Stimulated activated CD8-positive, alpha-beta memory T cell treated with anti-CD3 and anti-CD28 coated beads, Interleukin-7, amount 100 ng/mL, for 4 hours (primary cell): ENCODE results near the gene ZNF618.
"Not testable (repeated sequence)": the region's sequence is repeated elsewhere in the genome, so short reads cannot be mapped to it uniquely, and the experiment has no call there.

ENCODE experiments used
- DNase-seq, 2 donors: peaks; one replicate each; pipeline ENCODE4 v3.0.0-alpha.2; 2020; ENCODE audit warnings: low read depth in 2 of 2

Gene ZNF618

DNA sequence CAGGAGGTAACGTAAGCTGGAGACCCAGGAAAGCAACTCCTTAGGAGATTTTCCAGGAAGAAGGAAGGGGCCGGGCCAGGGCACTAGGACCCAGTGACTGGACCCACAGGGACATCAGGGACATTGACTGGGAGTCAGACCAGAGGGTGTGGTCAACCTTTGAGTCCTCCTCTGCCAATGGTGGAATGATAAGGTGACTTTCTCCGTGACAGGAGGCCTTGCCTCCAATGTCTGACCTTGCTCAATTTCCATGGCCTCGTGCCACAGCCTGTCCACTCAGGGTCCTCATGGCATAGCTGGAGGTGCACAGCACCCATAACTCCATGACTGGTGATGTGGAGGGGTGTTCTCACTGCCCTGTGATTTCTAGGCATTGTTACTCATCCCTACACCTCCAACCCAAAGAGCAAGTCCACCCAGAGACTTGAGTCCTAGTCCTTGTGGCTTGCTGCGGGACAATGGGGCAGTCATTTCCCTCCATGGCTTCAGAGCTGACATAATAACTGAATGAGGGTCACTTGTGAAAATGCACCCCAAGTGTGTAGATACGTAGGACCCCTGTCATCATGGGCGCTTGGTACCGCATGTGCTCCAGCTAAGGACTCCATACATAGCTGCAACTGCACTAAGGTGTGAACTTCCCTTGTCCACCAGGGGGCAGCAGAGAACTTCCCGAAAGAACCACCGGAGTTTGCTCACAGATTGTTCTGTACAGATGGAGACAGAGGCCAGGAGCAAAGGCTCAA lies 206.1 kb downstream of the ZNF618 start:
- peak; percentile 45 to 64 for DNase-seq

GRCh38 chr9:114082763-114083412 lies 206.8 kb downstream of the ZNF618 start:
- not testable (repeated sequence) for DNase-seq

DNA sequence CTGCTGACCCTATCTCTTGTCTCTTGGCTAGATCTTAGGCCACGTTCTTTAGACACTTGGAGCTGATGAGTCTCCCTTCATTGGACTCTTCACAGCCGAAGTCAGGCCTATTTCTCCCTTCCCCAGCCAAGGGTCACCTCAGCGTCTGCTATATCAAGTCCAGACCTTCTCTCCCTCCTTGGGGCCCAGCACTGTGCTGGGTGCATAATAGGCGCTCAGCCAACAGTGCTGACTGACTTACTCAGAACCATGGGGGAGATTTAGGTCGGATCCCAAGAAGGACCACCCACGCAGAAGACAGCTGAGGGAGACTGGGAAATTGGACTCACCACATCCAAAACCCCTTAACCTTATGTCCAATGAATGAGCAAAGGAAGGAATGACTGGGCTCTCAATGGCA lies 207.6 kb downstream of the ZNF618 start:
- no peak for DNase-seq

DNA sequence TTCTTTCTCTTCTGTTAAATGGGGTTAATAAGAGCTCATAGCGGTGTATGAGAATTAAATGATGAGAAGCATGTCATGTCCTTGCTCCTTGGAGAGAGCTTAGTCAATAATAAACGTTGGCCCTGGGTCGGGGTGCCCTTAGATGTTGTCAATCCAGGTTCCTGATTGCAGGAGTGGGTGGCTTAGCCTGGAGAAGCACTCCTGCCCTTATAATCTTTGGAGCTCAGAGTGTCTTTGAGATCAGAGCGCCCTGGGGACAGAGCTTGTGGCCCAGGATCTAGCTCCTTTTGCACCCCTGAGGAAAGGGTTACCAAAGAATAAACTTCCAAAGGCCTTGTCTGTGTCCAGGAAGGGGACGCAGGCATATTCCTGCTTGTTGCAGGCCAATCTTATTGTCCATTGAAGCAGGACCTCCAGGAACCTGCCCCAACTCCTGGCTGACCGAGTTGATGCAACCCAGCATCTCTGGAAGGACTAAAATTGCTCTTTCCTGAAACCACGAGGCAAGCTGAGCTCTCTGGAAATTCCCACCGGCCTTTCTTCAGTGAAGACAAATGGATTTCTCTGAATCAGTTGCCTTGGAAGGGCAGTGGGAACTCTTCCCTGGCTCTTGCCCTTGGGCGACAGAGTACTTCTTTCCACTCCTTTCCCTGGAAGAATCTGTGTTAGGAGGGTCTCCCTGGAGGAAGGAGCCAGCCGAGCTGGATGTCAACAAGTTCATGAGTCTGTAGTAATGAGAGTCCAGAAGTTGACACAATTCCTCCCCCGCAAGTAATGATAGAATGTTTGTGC lies 208.4 kb downstream of the ZNF618 start:
- DNase-seq, result no peak

DNA sequence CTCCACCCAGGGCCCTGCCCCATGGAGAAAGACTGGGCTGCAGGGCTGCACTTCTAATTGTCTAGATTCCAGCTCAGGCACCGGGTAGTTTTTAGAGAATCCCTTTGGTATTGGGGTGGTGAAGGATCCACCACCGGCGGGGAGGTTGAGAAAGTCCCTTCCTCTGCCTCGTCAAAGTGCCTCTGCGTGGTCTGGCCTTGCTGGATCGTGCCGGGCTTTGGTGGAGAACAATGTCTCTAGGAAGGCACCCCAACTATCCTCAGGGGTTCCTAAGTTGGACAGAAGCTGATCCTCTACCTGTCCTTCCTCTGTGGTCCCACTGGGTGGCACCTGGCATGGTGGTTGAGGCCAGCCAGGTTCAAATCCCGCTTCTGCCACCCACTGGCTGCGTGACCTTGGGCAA lies 209.3 kb downstream of the ZNF618 start:
- no peak for DNase-seq

- no peak for DNase-seq
These were observed 209.9 kb downstream of the ZNF618 start for GRCh38 chr9:114086009-114086408.

DNA sequence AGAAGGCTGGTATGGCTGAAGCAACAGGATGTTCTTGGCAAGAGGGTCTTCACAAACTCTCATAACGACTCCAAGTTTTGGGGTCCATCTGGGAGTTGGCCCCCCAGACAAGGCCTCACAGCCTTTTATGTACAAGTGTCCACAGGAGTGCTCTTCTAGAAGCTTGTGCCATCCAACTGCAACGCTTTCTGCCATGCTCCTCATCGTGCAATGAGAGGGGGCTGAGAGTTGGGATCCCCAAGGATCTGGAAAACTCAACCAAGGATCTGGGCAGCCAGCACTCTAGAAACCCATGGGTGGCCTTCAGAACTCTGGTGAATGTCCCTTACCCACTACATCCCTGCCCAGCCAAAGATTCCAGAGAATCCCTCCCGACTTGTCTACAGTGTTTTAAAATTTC lies 210.5 kb downstream of the ZNF618 start:
- DNase-seq, result no peak

GRCh38 chr9:114087721-114088120 lies 211.6 kb downstream of the ZNF618 start:
- DNase-seq, result no peak

GRCh38 chr9:114088571-114089170 lies 212.6 kb downstream of the ZNF618 start:
- DNase-seq, result no peak

DNA sequence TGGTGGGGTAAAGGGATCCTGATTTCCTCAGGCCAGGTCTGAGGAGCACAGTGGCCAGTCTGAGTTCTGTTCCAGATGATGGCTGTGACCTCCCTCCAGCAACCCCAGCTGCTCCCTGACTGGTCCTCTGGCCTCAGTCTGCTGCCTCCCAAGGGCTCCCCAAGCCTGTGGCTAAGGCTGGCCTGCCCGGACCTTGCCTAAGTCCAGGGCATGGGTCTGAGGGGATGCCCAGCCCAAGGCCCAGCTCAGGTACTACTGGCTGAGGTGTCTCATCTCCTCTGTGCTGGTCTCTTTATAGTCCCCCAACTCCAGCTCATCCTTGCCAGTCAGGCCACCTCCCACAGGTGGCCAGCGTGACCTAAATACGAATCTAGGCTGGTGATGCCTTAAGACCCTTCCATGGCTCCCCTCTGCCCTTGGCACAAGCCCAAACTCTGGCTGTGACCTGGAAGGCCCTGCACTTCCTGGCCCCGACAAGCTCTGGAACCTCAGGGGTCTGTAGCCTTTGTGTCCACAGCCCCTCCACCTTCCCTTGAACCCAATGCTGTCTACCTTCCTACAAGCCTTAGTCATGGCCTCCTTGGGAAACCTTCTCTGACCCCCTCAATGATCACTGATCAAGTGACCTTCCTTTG lies 213.2 kb downstream of the ZNF618 start:
- DNase-seq, result no peak

DNA sequence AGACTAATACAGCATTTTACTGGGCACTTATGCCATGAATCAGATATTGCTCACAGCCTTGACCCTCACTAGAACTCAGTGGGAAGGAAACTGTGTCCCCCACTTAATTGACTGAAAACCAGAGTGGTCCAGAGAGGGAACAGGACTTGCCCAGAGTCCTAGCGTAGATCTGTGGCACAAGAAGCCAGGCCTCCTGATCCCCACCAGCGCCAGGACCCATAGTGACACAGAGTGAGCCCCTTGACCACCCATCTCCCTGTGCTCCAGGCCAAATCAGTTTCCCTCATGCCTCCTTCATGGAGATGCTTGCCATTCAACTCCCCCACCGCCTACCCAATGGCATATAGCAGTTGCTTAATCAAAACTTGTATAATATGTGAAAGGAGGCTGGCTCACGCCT lies 214.7 kb downstream of the ZNF618 start:
- no peak for DNase-seq

GRCh38 chr9:114091711-114092110 lies 215.6 kb downstream of the ZNF618 start:
- DNase-seq, result no peak

DNA sequence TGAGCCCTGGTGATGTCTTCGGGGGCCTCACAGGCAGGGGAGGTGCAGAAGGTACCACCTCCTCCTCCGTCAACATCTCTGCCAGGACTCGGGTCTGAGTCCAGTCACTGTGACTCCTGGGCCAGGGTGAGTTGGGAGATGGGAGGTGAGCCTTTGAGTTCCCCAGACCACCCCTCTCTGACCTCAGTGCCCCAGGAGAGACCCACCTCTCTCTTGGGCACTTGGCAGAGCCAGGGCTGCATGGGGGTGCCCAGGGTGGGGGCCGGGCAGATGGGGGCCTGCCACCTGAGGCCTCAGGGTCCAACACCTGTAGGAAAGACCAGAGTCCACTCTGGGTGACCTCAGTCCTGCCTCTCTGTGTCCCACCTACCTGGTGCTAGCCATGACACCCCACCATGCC lies 216.2 kb downstream of the ZNF618 start:
- DNase-seq, result no peak

- DNase-seq, result no peak
These were observed 216.9 kb downstream of the ZNF618 start for GRCh38 chr9:114093031-114093471.

DNA sequence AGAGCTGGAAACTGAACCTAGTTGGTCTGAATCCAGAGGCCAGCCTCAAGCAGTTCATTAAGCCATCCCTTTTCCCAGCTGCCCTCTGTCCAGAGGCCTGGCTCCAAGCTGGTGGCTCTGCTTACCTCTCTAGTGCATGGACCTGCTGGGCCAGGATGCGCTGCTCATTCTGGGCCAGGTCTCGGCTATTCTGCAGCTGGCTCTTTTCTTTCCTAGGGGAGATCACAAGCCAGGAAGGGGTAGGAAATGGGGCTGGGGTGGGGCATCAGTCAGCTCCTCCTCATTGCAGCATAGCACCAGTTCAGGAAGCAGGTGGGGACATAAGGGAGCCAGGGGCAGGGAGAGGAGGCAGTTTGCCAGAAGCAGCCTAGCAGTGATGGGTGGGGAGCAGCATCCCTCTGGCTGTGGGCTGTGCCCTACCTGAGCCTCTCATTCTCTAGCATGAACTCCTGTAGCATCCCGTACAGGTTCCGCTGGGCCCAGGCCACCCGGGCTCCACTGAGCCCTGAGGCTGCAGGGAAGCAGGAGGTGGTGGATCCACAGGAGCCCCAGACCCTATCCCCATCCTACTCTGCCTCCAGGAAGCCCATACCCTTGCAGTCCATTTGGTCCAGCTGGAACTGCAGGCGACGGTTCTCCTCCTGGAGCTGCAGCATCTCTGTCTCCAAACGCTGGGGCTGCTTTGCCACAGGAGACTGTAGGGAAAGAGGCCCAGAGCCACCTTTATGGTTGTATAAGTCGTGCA lies 217.8 kb downstream of the ZNF618 start:
- DNase-seq, result no peak

DNA sequence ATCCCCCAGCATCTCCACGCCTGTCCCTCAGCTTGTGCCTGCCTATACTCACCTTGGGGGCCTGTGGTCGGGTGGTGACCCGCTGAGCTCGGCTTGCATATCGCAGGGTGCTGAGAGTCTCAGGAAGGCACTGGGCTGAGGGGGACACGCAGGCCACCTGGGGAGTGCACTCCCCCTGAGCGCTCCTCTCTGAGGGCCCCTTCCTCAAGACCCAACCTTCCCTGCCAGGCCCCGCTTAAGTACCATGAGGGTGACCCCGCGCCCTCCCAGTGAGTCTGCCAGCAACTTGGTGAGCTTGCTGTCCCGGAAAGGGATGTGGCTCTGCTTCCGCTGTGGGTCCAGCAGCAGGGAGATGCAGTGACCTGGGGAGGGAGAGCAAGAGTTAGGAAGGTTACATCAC lies 218.9 kb downstream of the ZNF618 start:
- DNase-seq, result no peak

GRCh38 chr9:114096041-114096511 lies 220.0 kb downstream of the ZNF618 start:
- DNase-seq, result no peak

DNA sequence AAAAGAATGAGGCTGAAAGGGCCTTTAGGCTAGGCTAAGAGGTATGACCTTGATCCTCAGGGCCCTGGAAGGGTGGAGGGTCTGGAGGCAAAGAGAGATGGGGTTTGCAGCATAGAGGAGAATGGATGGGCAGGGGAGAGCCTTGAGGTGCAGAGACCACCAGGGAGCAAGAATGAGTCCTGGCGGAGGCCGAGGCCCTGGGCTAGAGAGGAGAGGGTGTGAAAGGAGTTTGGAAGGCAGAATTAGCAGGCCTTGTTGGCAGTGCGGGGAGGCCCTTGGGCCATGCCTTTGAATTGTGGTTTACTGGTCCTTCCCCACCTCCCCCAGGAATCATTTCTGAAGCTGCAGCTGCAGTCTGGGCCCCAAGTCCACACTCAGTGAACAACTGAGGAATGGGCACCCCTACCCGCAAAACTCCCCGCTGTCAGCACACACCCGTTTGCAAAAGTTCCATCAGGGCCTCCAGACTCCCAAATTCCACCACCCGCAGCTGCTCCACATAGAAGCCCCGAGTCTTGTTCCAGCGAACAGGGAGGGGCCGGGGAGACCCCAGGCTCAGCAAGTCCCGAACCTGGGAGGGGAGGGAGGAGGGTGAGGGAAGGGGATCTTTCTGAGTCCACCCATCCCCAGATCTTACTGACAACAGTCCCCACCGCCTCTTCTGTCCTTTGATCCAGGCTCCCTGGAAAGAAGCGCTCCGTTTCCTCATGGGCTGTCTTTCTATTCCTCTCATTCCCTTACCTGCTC lies 220.9 kb downstream of the ZNF618 start:
- DNase-seq, result no peak

- no peak for DNase-seq
These were observed 221.5 kb downstream of the ZNF618 start for GRCh38 chr9:114097613-114098020.
